Anterior cingulate cortex (tissue), 58 donors: ENCODE measurements around the gene TRPM3.

ENCODE experiments used
- DNase-seq, 58 donors: peaks; one replicate each; lab custom pipeline; 2025; lab: John Stamatoyannopoulos, UW

Gene TRPM3

DNA sequence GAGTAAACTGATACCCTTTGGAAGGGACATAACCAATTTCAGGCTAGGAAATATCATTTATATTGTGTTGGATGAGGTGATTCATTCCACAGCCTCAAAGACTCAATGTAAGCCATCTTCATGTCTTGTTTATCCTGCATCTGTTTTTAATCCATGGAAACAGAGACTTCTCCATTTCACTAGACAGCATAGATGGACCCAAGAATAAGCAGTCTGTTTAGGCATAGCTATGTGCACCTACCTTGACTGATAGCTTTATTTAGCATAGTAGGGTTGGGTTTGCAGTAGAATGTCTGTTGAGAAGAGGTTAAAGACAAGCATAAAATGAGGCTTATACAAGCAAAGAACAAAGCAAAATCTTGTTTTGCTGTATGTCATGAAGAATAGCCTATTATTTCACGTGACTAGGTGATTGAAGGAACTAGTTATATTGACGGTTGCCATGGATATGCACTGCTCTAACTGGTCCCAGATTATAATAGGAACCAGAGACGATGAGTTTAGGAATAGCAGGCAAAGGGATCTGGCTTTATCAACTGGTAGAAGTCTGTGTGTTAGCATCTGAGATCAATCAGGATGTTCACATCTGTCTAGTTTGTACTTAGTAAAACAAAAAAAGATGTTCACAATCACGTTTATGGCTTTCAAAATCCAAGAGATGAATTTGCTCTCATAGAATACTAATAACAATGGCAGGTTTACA is 552.2 kb downstream of the TRPM3 start:
- DNase-seq, result no peak

- DNase-seq, result no peak
These were observed 553.9 kb downstream of the TRPM3 start for GRCh38 chr9:70567511-70567910.

DNA sequence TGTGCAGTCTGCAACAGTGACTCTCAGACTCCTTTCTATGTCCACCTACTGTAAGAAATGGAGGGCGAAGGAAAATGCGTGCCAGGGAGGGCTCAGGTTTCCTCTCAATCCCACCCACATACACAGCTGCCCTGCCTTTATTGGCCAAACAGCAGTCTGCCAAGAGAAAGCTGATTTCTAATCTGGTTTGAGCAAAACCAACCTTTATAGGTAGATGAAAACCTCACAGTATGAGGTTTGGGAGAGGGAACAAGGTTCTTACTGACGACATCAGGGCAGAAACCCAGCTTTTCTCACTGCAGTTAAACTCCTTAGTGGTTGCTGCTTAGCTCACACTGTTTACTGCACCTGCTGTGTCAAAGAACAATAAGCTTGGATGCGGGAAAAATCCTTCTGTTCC is 554.7 kb downstream of the TRPM3 start:
- no peak for DNase-seq

DNA sequence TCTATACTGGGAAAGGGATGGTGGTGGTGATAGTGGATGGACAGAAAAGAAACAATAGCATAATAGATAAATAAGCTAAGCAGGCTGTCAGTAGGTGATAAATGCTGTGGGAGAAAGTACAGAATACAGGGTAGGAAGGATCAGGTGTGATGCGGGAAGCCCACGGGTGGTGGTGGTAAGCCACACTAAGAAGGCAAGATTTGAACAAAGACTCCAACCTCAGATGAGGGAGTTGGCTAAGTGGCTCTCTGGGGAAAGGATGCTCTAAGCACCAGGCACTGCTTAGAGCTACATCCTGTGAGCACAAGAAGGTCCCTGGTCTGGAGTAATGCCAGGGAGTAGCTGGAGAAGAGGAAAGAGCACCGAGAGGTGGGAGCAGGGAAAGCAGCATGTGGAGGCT is 555.4 kb downstream of the TRPM3 start:
- DNase-seq, result no peak

GRCh38 chr9:70564468-70565335 is 556.7 kb downstream of the TRPM3 start:
- DNase-seq, result no peak

DNA sequence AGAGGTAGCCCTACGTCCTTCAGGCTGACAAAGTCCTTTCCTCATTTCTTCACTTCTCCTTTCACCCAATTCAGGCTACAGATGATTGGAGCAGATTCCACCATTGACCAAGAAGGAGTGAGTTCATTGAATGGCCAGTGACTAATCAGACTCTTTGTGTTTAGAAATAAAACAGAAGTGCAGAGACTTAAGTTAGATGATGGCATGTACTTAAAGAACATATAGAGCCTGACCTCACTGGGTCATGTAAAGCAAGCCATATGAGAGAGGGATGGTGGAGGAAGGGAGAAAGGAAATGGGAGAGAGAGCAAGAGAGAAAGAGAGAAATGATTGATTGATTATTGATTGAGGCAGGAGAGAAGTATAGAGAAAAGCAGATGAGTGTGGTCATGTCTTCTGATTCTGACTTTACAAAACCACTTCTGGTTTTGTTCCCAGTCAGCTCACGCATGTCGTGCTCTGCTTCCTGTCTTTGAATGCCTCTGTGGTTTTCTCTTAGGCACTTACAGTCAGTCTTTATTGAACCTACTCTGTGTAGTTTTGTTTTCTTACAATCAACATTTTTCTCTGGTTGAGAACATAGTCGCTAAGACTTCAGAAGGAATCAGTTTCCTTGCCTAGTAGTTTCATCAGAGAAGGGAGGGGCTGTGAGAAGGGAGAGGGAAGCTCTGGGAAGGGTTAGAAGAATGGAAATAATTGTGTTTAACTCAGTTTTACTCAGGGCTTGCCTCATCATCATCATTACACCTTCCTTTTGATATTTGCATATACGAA is 557.8 kb downstream of the TRPM3 start:
- peak in 1 of 58 donors; percentile 20 for DNase-seq

DNA sequence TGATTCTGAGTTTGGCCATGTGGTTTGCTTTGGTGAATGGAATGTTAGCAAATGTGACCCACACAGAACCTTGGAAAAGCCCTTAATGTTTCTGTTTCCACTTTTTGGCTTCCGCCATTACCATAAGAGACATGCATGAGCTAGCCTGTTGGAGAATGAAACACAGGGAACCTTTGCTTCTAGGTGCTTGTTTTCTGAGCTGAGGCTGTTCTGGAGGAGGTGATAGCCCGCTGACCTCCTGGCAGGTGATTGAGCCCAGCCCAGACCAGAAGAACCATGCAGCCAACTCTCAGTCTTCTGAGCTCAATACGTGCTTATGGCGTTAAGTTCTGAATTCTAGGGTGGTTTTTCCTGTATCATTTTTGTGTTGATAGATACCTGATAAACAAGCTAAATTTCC is 558.4 kb downstream of the TRPM3 start:
- DNase-seq, result no peak

DNA sequence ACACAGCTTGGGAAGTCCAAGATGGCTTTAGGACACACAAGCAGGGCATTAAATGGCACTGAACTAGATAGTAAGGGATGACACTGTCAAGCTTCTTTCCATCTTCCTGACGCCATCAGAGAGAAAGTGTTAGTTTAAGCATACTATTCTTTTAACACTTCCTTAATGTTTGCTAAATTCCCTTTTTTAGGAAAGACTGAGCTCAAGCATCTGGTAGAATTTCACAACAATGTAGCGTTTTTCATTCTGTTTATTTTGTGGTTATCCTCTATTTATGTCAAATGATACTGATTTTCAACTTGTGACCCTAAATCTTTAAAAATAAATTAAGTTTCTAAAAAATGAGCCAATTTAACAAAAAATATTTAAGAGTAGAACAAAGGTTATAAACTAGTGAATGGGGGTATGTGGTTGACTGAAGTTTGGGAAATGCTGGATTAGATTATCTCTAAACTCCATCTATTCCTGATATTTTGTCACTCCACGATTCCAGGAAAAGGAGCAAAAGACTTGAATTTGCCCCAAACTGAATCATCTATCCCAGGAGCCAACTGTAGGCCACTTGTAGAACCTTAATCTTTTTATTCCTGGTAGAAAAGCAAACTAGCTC is 559.5 kb downstream of the TRPM3 start:
- no peak for DNase-seq

DNA sequence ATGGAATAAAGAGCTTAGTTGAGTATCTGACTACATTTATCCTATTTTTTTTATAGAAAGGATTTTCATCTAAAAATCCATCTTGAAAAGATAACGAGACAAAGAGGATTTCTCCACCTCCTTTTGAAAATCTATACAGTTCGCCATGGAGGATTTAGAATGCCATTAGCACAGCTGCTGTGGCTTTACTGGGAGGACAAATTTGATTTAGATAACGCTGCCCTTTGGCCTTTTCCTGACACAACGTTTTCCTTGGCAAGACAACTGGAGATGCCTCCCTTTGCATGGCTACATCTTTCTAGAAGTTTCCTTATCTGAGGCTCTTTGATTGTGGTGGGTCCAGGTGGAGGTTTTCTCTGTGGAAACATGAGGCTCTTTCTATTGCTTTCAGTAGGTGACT is 560.3 kb downstream of the TRPM3 start:
- DNase-seq, result no peak

- no peak for DNase-seq
These were observed 562.3 kb downstream of the TRPM3 start for GRCh38 chr9:70559102-70559501.

- DNase-seq, result no peak
These were observed 563.6 kb downstream of the TRPM3 start for GRCh38 chr9:70557661-70558369.

- DNase-seq, result no peak
These were observed 564.6 kb downstream of the TRPM3 start for GRCh38 chr9:70556771-70557170.

GRCh38 chr9:70554881-70555280 is 566.5 kb downstream of the TRPM3 start:
- DNase-seq, result peak in 1 of 58 donors; percentile 26

DNA sequence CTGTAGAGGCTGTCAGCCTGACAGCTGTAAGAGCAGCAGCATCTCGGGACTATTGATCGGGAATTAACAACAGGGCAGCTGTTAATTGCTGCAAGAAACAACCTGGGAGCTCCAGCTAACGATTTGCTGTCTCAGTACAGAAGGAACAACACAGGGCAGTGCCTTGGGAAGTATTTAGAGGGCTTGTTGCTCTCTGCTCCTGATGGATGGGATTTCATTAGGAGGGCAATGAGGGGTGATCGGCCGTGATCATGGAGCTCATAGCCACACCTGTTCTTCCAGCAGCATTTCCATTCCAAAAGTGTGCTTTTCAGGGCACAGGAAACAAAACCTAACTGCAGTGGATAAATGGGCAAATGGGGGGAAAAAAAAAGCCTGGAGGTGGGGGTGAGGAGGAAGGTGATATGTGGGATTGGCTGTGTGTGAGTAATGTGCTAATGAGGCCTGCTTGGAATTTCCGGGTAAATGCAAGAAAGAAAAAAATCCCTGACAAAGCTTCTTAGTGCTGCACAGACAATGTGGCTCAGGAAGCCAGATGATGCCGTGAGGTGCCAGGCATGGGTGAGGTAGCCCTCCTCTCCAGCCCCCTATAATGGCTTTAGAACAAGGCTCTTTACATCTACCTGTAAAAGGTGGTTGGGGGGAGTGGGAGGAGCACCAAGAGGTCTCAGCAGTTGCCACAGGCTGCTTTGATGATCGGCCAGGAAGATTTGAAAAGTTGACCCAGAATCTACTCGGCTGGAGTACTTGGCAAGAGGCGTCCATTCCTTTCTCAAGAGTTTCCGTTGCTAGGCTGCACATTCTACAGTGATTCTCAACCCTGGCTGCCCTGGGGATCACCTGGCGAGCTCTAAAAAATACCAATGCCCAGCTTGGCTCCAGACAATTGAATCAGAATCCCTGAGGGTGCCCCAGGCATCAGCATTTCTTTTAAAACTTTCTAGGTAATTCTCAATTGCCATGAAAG is 567.4 kb downstream of the TRPM3 start:
- peak in 16 of 58 donors; percentile 10 to 61 (median 20) for DNase-seq

- DNase-seq, result no peak
These were observed 568.9 kb downstream of the TRPM3 start for GRCh38 chr9:70552561-70552960.

DNA sequence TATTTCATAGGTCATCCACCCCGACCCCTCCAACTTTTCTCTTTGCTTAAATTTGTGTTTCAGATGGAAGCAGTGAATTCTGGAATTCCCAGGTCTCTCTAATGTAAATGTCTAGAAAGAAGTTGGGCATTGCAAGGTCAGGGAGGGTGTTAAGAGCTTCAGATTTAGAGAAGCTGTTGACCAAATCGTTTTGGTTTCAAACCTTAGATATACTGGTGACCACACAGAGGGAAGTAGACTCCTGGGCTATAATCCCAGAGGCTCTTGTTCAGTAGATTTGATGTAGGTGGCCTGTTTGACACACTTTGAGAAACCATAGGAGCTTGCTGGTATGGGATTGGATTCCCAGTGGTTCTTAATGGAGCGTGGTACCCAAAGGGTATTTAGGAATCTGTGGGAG is 569.6 kb downstream of the TRPM3 start:
- no peak for DNase-seq

- DNase-seq, result no peak
These were observed 570.0 kb downstream of the TRPM3 start for GRCh38 chr9:70551396-70551795.

GRCh38 chr9:70549926-70550325 is 571.5 kb downstream of the TRPM3 start:
- no peak for DNase-seq
